HepG2 (cell line): ENCODE measurements around the gene ADIPOR2. TPM values are rescaled to one million over a fixed set of nuclear protein-coding genes. Genes with fewer than 3 reads are reported as not detected.

ENCODE experiments used
- CBX1 ChIP-seq: IDR thresholded peaks from one replicate; pipeline ENCODE4 v1.6.1; 2016; ENCODE audit warnings: antibody characterized with exemption, low read depth
- DMAP1 ChIP-seq: IDR thresholded peaks from 2 replicates; pipeline ENCODE4 v1.6.1; 2016
- GABPB1 ChIP-seq: IDR thresholded peaks from 2 replicates; pipeline ENCODE4 v1.6.1; 2016; ENCODE audit warnings: mild to moderate bottlenecking, missing genetic modification reagents, moderate library complexity, missing compliant biosample characterization
- KDM5A ChIP-seq: fragments of 200-600 bp; sonication (generic); IDR thresholded peaks from 2 replicates; pipeline ENCODE4 v1.7.0; 2018; ENCODE audit warnings: antibody characterized with exemption, mild to moderate bottlenecking, low read length, borderline replicate concordance
- KLF9 ChIP-seq: IDR thresholded peaks from 2 replicates; pipeline ENCODE4 v1.6.1; 2016; ENCODE audit warnings: low read depth
- KMT2B ChIP-seq: IDR thresholded peaks from 2 replicates; pipeline ENCODE4 v1.6.1; 2016; ENCODE audit warnings: missing genetic modification reagents, missing compliant biosample characterization
- PAX8 ChIP-seq: sonication (generic); formaldehyde crosslinking; IDR thresholded peaks from 2 replicates; pipeline ENCODE4 v1.8.0; 2022; ENCODE audit warnings: mild to moderate bottlenecking, missing genetic modification reagents, borderline replicate concordance
- SAP130 ChIP-seq: IDR thresholded peaks from 2 replicates; pipeline ENCODE4 v1.6.1; 2016; ENCODE audit warnings: low read depth
- TBX2 ChIP-seq: sonication (generic); formaldehyde crosslinking; IDR thresholded peaks from 2 replicates; pipeline ENCODE4 v1.5.0; 2020; ENCODE audit warnings: missing genetic modification reagents, mild to moderate bottlenecking, borderline replicate concordance
- ZMAT3 ChIP-seq: sonication (generic); formaldehyde crosslinking; conservative IDR thresholded peaks from 2 replicates; pipeline ENCODE4 v1.7.0; 2021; ENCODE audit warnings: missing genetic modification reagents
- ZNF430 ChIP-seq: sonication (generic); formaldehyde crosslinking; IDR thresholded peaks from 2 replicates; pipeline ENCODE4 v1.9.0; 2021; ENCODE audit warnings: mild to moderate bottlenecking, missing genetic modification reagents
- ZNF777 ChIP-seq: sonication (generic); formaldehyde crosslinking; IDR thresholded peaks from 2 replicates; pipeline ENCODE4 v1.4.0; 2020; ENCODE audit warnings: missing genetic modification reagents
- polyA plus RNA-seq, 8 experiments: library from polyadenylated mRNA; depleted of rRNA in 3 of 8; stranded (reverse) in 7 of 8; unstranded in 1 of 8; fragments of >200 nt; fragmentation: Illumina TruSeq in 4 of 8; extraction: Trizol in 4 of 8; gene quantifications; 2 replicates each; pipeline versions ENCODE4 v1.2.1 to v1.2.3, GENCODE V29; 2011 to 2016; ENCODE audit warnings: low read depth in 4 of 8, missing spikeins in 1 of 8, mixed read lengths in 1 of 8; ENCODE audit not compliant: insufficient read depth in 1 of 8
- total RNA-seq, 5 experiments: library from RNA; depleted of rRNA; stranded (reverse); fragments of >200 nt; fragmentation: Illumina TruSeq; extraction: Trizol; gene quantifications; 2 replicates each; pipeline ENCODE4 v1.2.3, GENCODE V29; 2016; ENCODE audit warnings: low read depth in 1 of 5
- TF ChIP-seq, protein P1 (sequence below): sonication (generic); formaldehyde crosslinking; IDR thresholded peaks from 2 replicates; pipeline ENCODE4 v1.4.0; 2020; ENCODE audit warnings: missing genetic modification reagents
- TF ChIP-seq, protein P2 (sequence below): sonication (generic); formaldehyde crosslinking; IDR thresholded peaks from 2 replicates; pipeline ENCODE4 v1.4.0; 2020; ENCODE audit warnings: missing genetic modification reagents
- TF ChIP-seq, protein P3 (sequence below): sonication (generic); formaldehyde crosslinking; IDR thresholded peaks from 2 replicates; pipeline ENCODE4 v1.4.0; 2020; ENCODE audit warnings: missing genetic modification reagents

The ADIPOR2 gene
- total and polyA plus RNA-seq, 2 of the 13 experiments (the other 11 are each of a cell fraction or from before 2014, with no cell fraction given), result 35.2 to 52.2 TPM

DNA sequence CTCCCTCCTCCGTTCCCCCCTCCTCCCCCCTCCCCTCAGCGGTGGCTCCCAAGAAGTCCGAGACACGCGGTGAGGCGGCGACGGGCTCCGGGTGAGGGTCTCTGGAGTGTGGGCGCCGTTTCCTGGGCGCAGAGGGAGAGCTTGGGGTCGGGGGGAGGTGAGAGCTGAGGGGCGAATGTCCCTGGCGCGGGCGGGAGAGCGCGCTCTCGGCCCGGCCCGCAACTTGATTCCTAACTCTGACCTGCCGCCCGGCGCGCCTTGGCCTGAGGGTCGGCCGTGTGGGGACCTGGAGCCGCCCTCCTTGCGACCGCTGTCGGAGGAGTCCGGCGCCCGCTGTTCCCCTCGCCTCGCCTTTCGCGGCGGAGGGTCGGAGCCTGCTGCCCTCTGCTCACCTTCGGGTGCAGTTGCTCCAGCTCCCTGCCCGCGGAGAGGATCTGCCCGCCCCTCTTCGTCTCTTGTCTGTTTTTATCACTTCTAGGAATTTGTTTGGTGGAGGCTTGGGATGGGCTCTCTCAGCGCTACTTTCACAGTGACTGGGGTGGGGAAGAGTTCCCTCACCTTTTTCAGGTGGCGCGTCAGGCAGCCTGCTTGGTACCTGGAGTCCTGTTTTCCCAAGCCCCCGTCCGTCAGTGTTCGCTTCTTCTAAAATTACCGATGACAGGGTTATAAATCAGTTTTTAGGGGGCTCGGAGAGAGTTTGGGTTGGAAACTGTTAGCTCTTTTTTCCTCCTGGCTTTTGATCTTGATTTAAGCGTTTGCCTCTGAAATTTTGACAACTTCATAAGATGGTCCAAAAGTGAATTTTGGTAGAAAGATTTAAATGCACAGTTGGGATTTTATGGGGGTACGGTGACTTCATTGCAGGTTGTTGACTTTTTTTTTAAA lies 495 bp downstream of the ADIPOR2 start (continued):
- TF ChIP-seq ZNF777 (CRISPR knock-in tag), result peak; percentile 38; the same call in 1 of the 2 replicates
- TF ChIP-seq, protein P1, sequence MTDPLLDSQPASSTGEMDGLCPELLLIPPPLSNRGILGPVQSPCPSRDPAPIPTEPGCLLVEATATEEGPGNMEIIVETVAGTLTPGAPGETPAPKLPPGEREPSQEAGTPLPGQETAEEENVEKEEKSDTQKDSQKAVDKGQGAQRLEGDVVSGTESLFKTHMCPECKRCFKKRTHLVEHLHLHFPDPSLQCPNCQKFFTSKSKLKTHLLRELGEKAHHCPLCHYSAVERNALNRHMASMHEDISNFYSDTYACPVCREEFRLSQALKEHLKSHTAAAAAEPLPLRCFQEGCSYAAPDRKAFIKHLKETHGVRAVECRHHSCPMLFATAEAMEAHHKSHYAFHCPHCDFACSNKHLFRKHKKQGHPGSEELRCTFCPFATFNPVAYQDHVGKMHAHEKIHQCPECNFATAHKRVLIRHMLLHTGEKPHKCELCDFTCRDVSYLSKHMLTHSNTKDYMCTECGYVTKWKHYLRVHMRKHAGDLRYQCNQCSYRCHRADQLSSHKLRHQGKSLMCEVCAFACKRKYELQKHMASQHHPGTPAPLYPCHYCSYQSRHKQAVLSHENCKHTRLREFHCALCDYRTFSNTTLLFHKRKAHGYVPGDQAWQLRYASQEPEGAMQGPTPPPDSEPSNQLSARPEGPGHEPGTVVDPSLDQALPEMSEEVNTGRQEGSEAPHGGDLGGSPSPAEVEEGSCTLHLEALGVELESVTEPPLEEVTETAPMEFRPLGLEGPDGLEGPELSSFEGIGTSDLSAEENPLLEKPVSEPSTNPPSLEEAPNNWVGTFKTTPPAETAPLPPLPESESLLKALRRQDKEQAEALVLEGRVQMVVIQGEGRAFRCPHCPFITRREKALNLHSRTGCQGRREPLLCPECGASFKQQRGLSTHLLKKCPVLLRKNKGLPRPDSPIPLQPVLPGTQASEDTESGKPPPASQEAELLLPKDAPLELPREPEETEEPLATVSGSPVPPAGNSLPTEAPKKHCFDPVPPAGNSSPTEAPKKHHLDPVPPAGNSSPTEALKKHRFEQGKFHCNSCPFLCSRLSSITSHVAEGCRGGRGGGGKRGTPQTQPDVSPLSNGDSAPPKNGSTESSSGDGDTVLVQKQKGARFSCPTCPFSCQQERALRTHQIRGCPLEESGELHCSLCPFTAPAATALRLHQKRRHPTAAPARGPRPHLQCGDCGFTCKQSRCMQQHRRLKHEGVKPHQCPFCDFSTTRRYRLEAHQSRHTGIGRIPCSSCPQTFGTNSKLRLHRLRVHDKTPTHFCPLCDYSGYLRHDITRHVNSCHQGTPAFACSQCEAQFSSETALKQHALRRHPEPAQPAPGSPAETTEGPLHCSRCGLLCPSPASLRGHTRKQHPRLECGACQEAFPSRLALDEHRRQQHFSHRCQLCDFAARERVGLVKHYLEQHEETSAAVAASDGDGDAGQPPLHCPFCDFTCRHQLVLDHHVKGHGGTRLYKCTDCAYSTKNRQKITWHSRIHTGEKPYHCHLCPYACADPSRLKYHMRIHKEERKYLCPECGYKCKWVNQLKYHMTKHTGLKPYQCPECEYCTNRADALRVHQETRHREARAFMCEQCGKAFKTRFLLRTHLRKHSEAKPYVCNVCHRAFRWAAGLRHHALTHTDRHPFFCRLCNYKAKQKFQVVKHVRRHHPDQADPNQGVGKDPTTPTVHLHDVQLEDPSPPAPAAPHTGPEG (CRISPR knock-in tag), result peak; percentile 5; the same call in 1 of the 2 replicates
- 0 out of 2 replicates have a peak, but pooled peaks have one; percentile 34 for TF ChIP-seq TBX2 (CRISPR knock-in tag)
- 0 out of 2 replicates have a peak, but pooled peaks have one; percentile 12 for TF ChIP-seq ZMAT3 (CRISPR knock-in tag)
- TF ChIP-seq SAP130, result 0 out of 2 replicates have a peak, but pooled peaks have one; percentile 14
- peak; percentile 13 for TF ChIP-seq CBX1
- TF ChIP-seq, protein P2, sequence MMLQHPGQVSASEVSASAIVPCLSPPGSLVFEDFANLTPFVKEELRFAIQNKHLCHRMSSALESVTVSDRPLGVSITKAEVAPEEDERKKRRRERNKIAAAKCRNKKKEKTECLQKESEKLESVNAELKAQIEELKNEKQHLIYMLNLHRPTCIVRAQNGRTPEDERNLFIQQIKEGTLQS, result 0 out of 2 replicates have a peak, but pooled peaks have one; percentile 15
- TF ChIP-seq KDM5A, result peak; percentile 62; the same call in 1 of the 2 replicates
- TF ChIP-seq PAX8 (CRISPR knock-in tag), result no peak
- peak; percentile 52; the same call in 1 of the 2 replicates for TF ChIP-seq DMAP1 (CRISPR knock-in tag)
- peak; percentile 39; the same call in 1 of the 2 replicates for TF ChIP-seq GABPB1 (CRISPR knock-in tag)
- TF ChIP-seq, protein P3, sequence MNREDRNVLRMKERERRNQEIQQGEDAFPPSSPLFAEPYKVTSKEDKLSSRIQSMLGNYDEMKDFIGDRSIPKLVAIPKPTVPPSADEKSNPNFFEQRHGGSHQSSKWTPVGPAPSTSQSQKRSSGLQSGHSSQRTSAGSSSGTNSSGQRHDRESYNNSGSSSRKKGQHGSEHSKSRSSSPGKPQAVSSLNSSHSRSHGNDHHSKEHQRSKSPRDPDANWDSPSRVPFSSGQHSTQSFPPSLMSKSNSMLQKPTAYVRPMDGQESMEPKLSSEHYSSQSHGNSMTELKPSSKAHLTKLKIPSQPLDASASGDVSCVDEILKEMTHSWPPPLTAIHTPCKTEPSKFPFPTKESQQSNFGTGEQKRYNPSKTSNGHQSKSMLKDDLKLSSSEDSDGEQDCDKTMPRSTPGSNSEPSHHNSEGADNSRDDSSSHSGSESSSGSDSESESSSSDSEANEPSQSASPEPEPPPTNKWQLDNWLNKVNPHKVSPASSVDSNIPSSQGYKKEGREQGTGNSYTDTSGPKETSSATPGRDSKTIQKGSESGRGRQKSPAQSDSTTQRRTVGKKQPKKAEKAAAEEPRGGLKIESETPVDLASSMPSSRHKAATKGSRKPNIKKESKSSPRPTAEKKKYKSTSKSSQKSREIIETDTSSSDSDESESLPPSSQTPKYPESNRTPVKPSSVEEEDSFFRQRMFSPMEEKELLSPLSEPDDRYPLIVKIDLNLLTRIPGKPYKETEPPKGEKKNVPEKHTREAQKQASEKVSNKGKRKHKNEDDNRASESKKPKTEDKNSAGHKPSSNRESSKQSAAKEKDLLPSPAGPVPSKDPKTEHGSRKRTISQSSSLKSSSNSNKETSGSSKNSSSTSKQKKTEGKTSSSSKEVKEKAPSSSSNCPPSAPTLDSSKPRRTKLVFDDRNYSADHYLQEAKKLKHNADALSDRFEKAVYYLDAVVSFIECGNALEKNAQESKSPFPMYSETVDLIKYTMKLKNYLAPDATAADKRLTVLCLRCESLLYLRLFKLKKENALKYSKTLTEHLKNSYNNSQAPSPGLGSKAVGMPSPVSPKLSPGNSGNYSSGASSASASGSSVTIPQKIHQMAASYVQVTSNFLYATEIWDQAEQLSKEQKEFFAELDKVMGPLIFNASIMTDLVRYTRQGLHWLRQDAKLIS (CRISPR knock-in tag), result peak; percentile 66; the same call in 1 of the 2 replicates
- TF ChIP-seq ZNF430, result peak; percentile 45; the same call in 1 of the 2 replicates
- TF ChIP-seq KLF9, result 0 out of 2 replicates have a peak, but pooled peaks have one; percentile 1
- TF ChIP-seq KMT2B (CRISPR knock-in tag), result 0 out of 2 replicates have a peak, but pooled peaks have one; percentile 12
